SU-DHL-6 (cell line): Measurements from ENCODE around the gene SCARB1.

Experiments
- H2AFZ ChIP-seq: fragments of 200-600 bp; sonication (generic); 2 replicates; pipeline ENCODE4 v1.6.1; 2014; ENCODE audit warnings: low read depth, mild to moderate bottlenecking, moderate library complexity, mixed read lengths, antibody characterized with exemption, low read length; ENCODE audit not compliant: severe bottlenecking
- H3F3A ChIP-seq: fragments of 200-600 bp; shearing (Covaris generic); 2 replicates; pipeline ENCODE4 v1.6.0; 2016; ENCODE audit warnings: antibody characterized with exemption, mild to moderate bottlenecking; ENCODE audit not compliant: insufficient read depth
- H3K27ac ChIP-seq: fragments of 200-600 bp; sonication (generic); 2 replicates; pipeline ENCODE4 v1.5.1; 2016; ENCODE audit warnings: low read depth, mild to moderate bottlenecking, low read length, moderate library complexity, mixed read lengths
- H3K27me3 ChIP-seq: fragments of 200-600 bp; sonication (generic), shearing (Covaris generic); 2 replicates; pipeline ENCODE4 v1.6.0; 2014; ENCODE audit warnings: mild to moderate bottlenecking, low read length
- H3K36me3 ChIP-seq: fragments of 200-600 bp; sonication (generic); 2 replicates; pipeline ENCODE4 v1.6.1; 2014; ENCODE audit warnings: mild to moderate bottlenecking, low read length, mixed read lengths
- H3K4me2 ChIP-seq: fragments of 300-600, 200-600 bp; shearing (Covaris generic), sonication (generic); 2 replicates; pipeline ENCODE4 v1.6.0; 2014; ENCODE audit warnings: low read length, low read depth, mild to moderate bottlenecking; ENCODE audit not compliant: poor library complexity, severe bottlenecking
- H3K4me3 ChIP-seq: fragments of 200-600 bp; sonication (generic); 2 replicates; pipeline ENCODE4 v1.5.1; 2014; ENCODE audit warnings: antibody characterized with exemption, low read length, mild to moderate bottlenecking, mixed read lengths; ENCODE audit not compliant: insufficient read depth, poor library complexity, severe bottlenecking
- H3K79me2 ChIP-seq: fragments of 200-600 bp; sonication (generic); 2 replicates; pipeline ENCODE4 v1.6.1; 2014; ENCODE audit warnings: mild to moderate bottlenecking, low read length, moderate library complexity; ENCODE audit not compliant: insufficient read depth
- H3K9ac ChIP-seq: fragments of 200-600 bp; sonication (generic); 2 replicates; pipeline ENCODE4 v1.7.0; 2014; ENCODE audit warnings: mild to moderate bottlenecking, low read length
- H3K9me2 ChIP-seq: fragments of 200-600 bp; sonication (generic); replicated peaks from 2 replicates; pipeline ENCODE4 v1.6.1; 2014; ENCODE audit warnings: low read length; ENCODE audit not compliant: insufficient read depth
- H3K9me3 ChIP-seq: fragments of 200-600 bp; sonication (generic); 2 replicates; pipeline ENCODE4 v1.6.1; 2014; ENCODE audit warnings: low read length, mixed read lengths; ENCODE audit not compliant: insufficient read depth
- H4K20me1 ChIP-seq: fragments of 200-600 bp; sonication (generic); 2 replicates; pipeline ENCODE4 v1.6.1; 2014; ENCODE audit warnings: low read depth, mild to moderate bottlenecking, antibody characterized with exemption, low read length, moderate library complexity, mixed read lengths
- CTCF ChIP-seq: fragments of 200-600 bp; sonication (generic); IDR thresholded peaks from one replicate; pipeline ENCODE4 v1.5.1; 2017; ENCODE audit warnings: antibody characterized with exemption, mild to moderate bottlenecking, low read length, moderate library complexity; ENCODE audit not compliant: insufficient read depth, poor library complexity, severe bottlenecking
- EZH2phosphoT487 ChIP-seq: fragments of 200-600 bp; sonication (generic), shearing (Covaris generic); conservative IDR thresholded peaks from 2 replicates; pipeline ENCODE4 v1.6.1; 2018; ENCODE audit warnings: mild to moderate bottlenecking, antibody characterized with exemption, low read length, moderate library complexity, mixed read lengths

SCARB1 gene

GRCh38 chr12:124812979-124813378 is 50.7 kb downstream of the SCARB1 start:
- Histone ChIP-seq H3K27ac (no peak overlapping the region), H3K27me3 (no peaks in the 10 kb centered on the region), H3K4me2 (no peak overlapping the region), H3K9me2 (no peaks in the 10 kb centered on the region), H4K20me1 (no peaks in the 10 kb centered on the region), H3K36me3 (peaks cover 4% of the 10 kb centered on the region; the same call in 1 of the 2 replicates), H2AFZ (no peak overlapping the region), H3K9ac (no peak overlapping the region), H3F3A (no peaks in the 10 kb centered on the region), H3K9me3 (no peaks in the 10 kb centered on the region), H3K4me3 (no peak overlapping the region), H3K79me2 (no peaks in the 10 kb centered on the region)
- TF ChIP-seq CTCF (no peak), EZH2phosphoT487 (no peak)

- H3K27me3 ChIP-seq, result no peaks in the 10 kb centered on the region
- no peaks in the 10 kb centered on the region for H4K20me1 ChIP-seq
- H3K36me3 ChIP-seq, result peaks cover 4% of the 10 kb centered on the region; the same call in 1 of the 2 replicates
- no peak overlapping the region for H3K27ac ChIP-seq
- no peaks in the 10 kb centered on the region for H3K9me2 ChIP-seq
- no peak overlapping the region for H3K4me3 ChIP-seq
- H3F3A ChIP-seq, result no peaks in the 10 kb centered on the region
- TF ChIP-seq EZH2phosphoT487, result no peak
- no peak overlapping the region for H3K9ac ChIP-seq
- no peak overlapping the region for H3K4me2 ChIP-seq
- H3K9me3 ChIP-seq, result no peaks in the 10 kb centered on the region
- H3K79me2 ChIP-seq, result no peaks in the 10 kb centered on the region
- H2AFZ ChIP-seq, result no peak overlapping the region
These were observed 51.3 kb downstream of the SCARB1 start for GRCh38 chr12:124812356-124812755.

- H3K9ac ChIP-seq, result no peak overlapping the region
- H3K9me3 ChIP-seq, result no peaks in the 10 kb centered on the region
- H3K27ac ChIP-seq, result no peak overlapping the region
- no peak overlapping the region for H3K4me3 ChIP-seq
- H4K20me1 ChIP-seq, result no peaks in the 10 kb centered on the region
- H3K79me2 ChIP-seq, result no peaks in the 10 kb centered on the region
- H3F3A ChIP-seq, result no peaks in the 10 kb centered on the region
- peaks cover 4% of the 10 kb centered on the region; the same call in 1 of the 2 replicates for H3K36me3 ChIP-seq
- H3K27me3 ChIP-seq, result no peaks in the 10 kb centered on the region
- TF ChIP-seq CTCF (no peak), EZH2phosphoT487 (no peak)
- no peaks in the 10 kb centered on the region for H3K9me2 ChIP-seq
- H3K4me2 ChIP-seq, result no peak overlapping the region
- H2AFZ ChIP-seq, result no peak overlapping the region
These were observed 52.0 kb downstream of the SCARB1 start for GRCh38 chr12:124811633-124812032.

GRCh38 chr12:124809878-124810277 is 53.8 kb downstream of the SCARB1 start:
- Histone ChIP-seq H3K9ac (no peak overlapping the region), H3K79me2 (no peaks in the 10 kb centered on the region), H4K20me1 (no peaks in the 10 kb centered on the region), H3K4me3 (no peak overlapping the region), H3K9me2 (no peaks in the 10 kb centered on the region), H3K27me3 (no peaks in the 10 kb centered on the region), H3K4me2 (no peak overlapping the region), H3K36me3 (peaks cover 4% of the 10 kb centered on the region; the same call in 1 of the 2 replicates), H3F3A (no peaks in the 10 kb centered on the region), H2AFZ (no peak overlapping the region), H3K27ac (no peak overlapping the region), H3K9me3 (no peaks in the 10 kb centered on the region)
- no peak for TF ChIP-seq EZH2phosphoT487
- no peak for TF ChIP-seq CTCF
